Gastrocnemius medialis (tissue), 4 donors: ENCODE results near the gene MESP2. TPM values are rescaled to one million over a fixed set of nuclear protein-coding genes. Genes with fewer than 3 reads are reported as not detected.
A peak's percentile ranks its signal among the peaks of the same experiment; 100 is the strongest.

Experiments
- ATAC-seq, 2 donors: fragments of 150-250 bp; one replicate each; pipeline ENCODE4 v1.9.1; 2016
- DNase-seq, 2 donors: peaks; one replicate each; pipeline ENCODE4 v3.0.0-alpha.2; 2019
- H3K27ac ChIP-seq, 4 donors: fragments of 200-600 bp; sonication (generic); 1 replicate in 1 of 4; 2 replicates in 3 of 4; pipeline ENCODE4 v1.5.1; 2016 to 2018; ENCODE audit warnings: mild to moderate bottlenecking in 2 of 4, moderate library complexity in 1 of 4
- H3K27me3 ChIP-seq, 3 donors: fragments of 200-600 bp; sonication (generic) in 2 of 3; 1 replicate in 1 of 3; 2 replicates in 2 of 3; pipeline versions ENCODE4 v1.5.1 to v1.6.0; 2016 to 2019; ENCODE audit warnings: mild to moderate bottlenecking in 1 of 3, moderate library complexity in 1 of 3
- H3K36me3 ChIP-seq, 2 donors: fragments of 200-600 bp; sonication (generic) in 1 of 2; one replicate each; pipeline ENCODE4 v1.5.1; 2017 to 2018
- H3K4me1 ChIP-seq, 2 donors: fragments of 200-600 bp; sonication (generic) in 1 of 2; one replicate each; pipeline ENCODE4 v1.5.1; 2016 to 2017; ENCODE audit warnings: mild to moderate bottlenecking in 2 of 2
- H3K4me3 ChIP-seq, 4 donors: fragments of 200-600 bp; sonication (generic) in 3 of 4; 1 replicate in 1 of 4; 2 replicates in 3 of 4; pipeline ENCODE4 v1.5.1; 2016 to 2019; ENCODE audit warnings: mild to moderate bottlenecking in 2 of 4
- H3K9me3 ChIP-seq, 3 donors: fragments of 200-600 bp; sonication (generic) in 2 of 3; 1 replicate in 1 of 3; 2 replicates in 2 of 3; pipeline ENCODE4 v1.5.1; 2016 to 2019
- CTCF ChIP-seq, 5 experiments: fragments of 450-650 bp in 3 of 5; fragments of 200-600 bp in 2 of 5; sonication (generic) in 2 of 5; IDR thresholded peaks in 4 of 5; conservative IDR thresholded peaks in 1 of 5; 1 replicate in 4 of 5; 2 replicates in 1 of 5; pipeline ENCODE4 v1.5.1; 2016 to 2019; ENCODE audit warnings: antibody characterized with exemption in 5 of 5, mild to moderate bottlenecking in 3 of 5, moderate library complexity in 3 of 5
- POLR2A ChIP-seq, 2 donors: fragments of 450-650 bp; IDR thresholded peaks; one replicate each; pipeline ENCODE4 v1.6.1; 2017; ENCODE audit warnings: antibody characterized with exemption in 2 of 2, mild to moderate bottlenecking in 2 of 2, moderate library complexity in 2 of 2
- in situ Hi-C, 4 donors: fragments of 200-750 bp; cut with MboI; loops; one replicate each; pipeline versions ENCODE4 v1.15.0 to v1.8.0; 2017; ENCODE audit warnings: low sequenced_read_pairs in 4 of 4
- intact Hi-C: fragments of 100-400 bp; cut with DNase I; formaldehyde crosslinking; loops from one replicate; pipeline ENCODE4 v1.15.1; 2023; ENCODE audit warnings: low total_unique reads
- total RNA-seq, 4 donors: library from RNA; depleted of rRNA; stranded (reverse); fragments of >200 nt; gene quantifications; one replicate each; pipeline versions ENCODE4 v1.1.0 to v1.2.3, GENCODE V29; 2016

MESP2 gene
- total RNA-seq: not detected

- Histone ChIP-seq H3K9me3 (no peaks in the 10 kb centered on the region), H3K36me3 (no peaks in the 10 kb centered on the region), H3K4me3 (peak within 1 kb of the TSS; percentile 48 to 62 (median 48)), H3K27me3 (no peaks in the 10 kb centered on the region), H3K27ac (no peak within 1 kb of the TSS), H3K4me1 (peaks cover 5 to 7% of the 10 kb centered on the region in 2 donors)
- intact Hi-C loops: loop anchor here (5.0 kb wide), 1 partner anchor 61 kb away; no protein-coding TSS in a partner anchor
- TF ChIP-seq POLR2A (IDR thresholded peaks at IDR 0.05) (no peak), CTCF (IDR thresholded peaks at IDR 0.05 in 4 of 5, conservative IDR thresholded peaks at IDR 0.05 in 1 of 5) (peak; percentile 30 to 64 (median 53))
- in situ Hi-C loops: no loop called here
- ATAC-seq: peak; percentile 84 to 92
- DNase-seq: peak; percentile 58 to 74
Measured at GRCh38 chr15:89776274-89777072, at the start of gene MESP2. MESP2 (plus strand) TSS chr15:89776332; CDS start chr15:89776358, 26 bp downstream.

GRCh38 chr15:89728254-89728653, 47.9 kb upstream of the MESP2 start:
- Histone ChIP-seq H3K9me3 (no peaks in the 10 kb centered on the region), H3K4me1 (peaks cover 10 to 16% of the 10 kb centered on the region in 2 donors), H3K27ac (peak overlapping the region; percentile 33 to 81 (median 54)), H3K36me3 (no peaks in the 10 kb centered on the region), H3K27me3 (peaks cover 0 to 2% (median 0%) of the 10 kb centered on the region in 3 donors), H3K4me3 (no peak overlapping the region)
- TF ChIP-seq POLR2A (IDR thresholded peaks at IDR 0.05) (no peak), CTCF (IDR thresholded peaks at IDR 0.05 in 4 of 5, conservative IDR thresholded peaks at IDR 0.05 in 1 of 5) (no peak)
- intact Hi-C loops: no loop called here
- in situ Hi-C loops: no loop called here
- DNase-seq: peak; percentile 38 to 41
- peak; percentile 97 to 99 for ATAC-seq

- H3K4me3 ChIP-seq: no peak overlapping the region
- peaks cover 10 to 16% of the 10 kb centered on the region in 2 donors for H3K4me1 ChIP-seq
- DNase-seq: no peak
- H3K36me3 ChIP-seq: no peaks in the 10 kb centered on the region
- in situ Hi-C loops: no loop called here
- H3K27ac ChIP-seq: no peak overlapping the region
- ATAC-seq: no peak
- no peak for TF ChIP-seq POLR2A (IDR thresholded peaks at IDR 0.05)
- no peak for TF ChIP-seq CTCF (IDR thresholded peaks at IDR 0.05 in 4 of 5, conservative IDR thresholded peaks at IDR 0.05 in 1 of 5)
- no peaks in the 10 kb centered on the region for H3K9me3 ChIP-seq
- peaks cover 0 to 2% (median 0%) of the 10 kb centered on the region in 3 donors for H3K27me3 ChIP-seq
- intact Hi-C loops: no loop called here
Measured at GRCh38 chr15:89731275-89731674, 44.9 kb upstream of the MESP2 start.

GRCh38 chr15:89732451-89733172, 43.5 kb upstream of the MESP2 start:
- TF ChIP-seq CTCF (IDR thresholded peaks at IDR 0.05 in 4 of 5, conservative IDR thresholded peaks at IDR 0.05 in 1 of 5): no peak
- no peak for TF ChIP-seq POLR2A (IDR thresholded peaks at IDR 0.05)
- in situ Hi-C loops: no loop called here

More at GRCh38 chr15:89732451-89733172, 43.5 kb upstream of the MESP2 start:
- ATAC-seq (no peak), DNase-seq (no peak)
- H3K9me3 ChIP-seq: no peaks in the 10 kb centered on the region
- no peak overlapping the region for H3K4me3 ChIP-seq
- peaks cover 0 to 2% (median 0%) of the 10 kb centered on the region in 3 donors for H3K27me3 ChIP-seq
- peaks cover 9 to 15% of the 10 kb centered on the region in 2 donors for H3K4me1 ChIP-seq
- no peaks in the 10 kb centered on the region for H3K36me3 ChIP-seq
- H3K27ac ChIP-seq: peak overlapping the region in 1 of 4 donors; percentile 20
- intact Hi-C loops: no loop called here
